Kidney tubule cell (primary cell): ENCODE results near the gene CNTN4.
A peak's percentile ranks its signal among the peaks of the same experiment; 100 is the strongest.
"Not testable (repeated sequence)": the region's sequence is repeated elsewhere in the genome, so short reads cannot be mapped to it uniquely, and the experiment has no call there.

Experiments
- DNase-seq: peaks from one replicate; pipeline ENCODE4 v3.0.0-alpha.2; 2018; ENCODE audit warnings: low spot score

The CNTN4 gene

GRCh38 chr3:2908693-2909351 lies 810.2 kb downstream of the CNTN4 start:
- DNase-seq = no peak

- DNase-seq = no peak
Observed at GRCh38 chr3:2910997-2911396, 812.3 kb downstream of the CNTN4 start.

DNA sequence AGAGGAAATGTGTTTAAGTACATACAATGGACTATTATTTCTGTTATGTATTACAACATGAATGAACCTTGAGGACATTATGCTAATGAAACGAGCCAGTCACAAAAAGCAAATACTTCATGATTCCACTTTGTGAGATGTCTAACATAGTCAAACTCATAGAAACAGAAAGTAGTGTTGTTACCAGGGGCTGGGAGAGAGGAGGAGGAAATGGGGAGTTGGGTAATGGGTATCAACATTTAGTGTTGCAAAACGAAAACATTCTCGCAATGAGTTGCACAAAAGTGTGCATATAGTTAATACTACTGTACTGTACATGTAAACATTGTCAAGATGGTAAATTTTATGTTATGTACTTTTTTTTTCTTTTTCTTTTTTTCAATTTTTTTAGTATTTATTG lies 817.2 kb downstream of the CNTN4 start:
- no peak for DNase-seq

DNA sequence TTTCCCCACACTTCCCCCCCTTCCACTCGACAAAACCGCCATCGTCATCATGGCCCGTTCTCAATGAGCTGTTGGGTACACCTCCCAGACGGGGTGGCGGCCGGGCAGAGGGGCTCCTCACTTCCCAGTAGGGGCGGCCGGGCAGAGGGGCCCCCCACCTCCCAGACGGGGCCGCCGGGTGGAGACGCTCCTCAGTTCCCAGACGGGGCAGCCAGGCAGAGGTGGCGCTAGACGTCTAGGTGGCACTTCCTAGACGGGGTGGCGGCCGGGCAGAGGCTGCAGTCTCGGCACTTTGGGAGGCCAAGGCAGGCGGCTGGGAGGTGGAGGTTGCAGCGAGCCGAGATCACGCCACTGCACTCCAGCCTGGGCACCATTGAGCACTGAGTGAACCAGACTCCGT lies 818.0 kb downstream of the CNTN4 start:
- DNase-seq = not testable (repeated sequence)

- no peak for DNase-seq
Observed at GRCh38 chr3:2920103-2920502, 821.4 kb downstream of the CNTN4 start.

DNA sequence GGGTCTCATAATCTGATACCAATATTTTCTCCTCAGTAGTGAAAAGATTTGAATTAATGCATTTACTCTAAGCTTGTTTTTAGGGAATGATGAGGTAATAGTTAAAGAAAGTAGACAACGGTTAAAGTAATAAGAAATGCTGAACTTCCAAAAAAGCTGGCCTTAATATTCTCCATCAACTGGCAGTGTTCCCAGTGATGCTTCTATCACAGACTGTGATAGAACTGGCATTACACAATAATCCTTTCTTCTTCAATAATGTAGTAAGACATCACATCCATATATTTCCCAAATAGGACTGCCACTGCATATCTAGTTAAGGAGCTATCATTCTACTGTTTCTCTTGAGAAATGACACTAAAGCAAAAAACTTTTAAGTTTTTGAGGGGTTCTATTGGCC lies 822.8 kb downstream of the CNTN4 start:
- no peak for DNase-seq

GRCh38 chr3:2921903-2922302 lies 823.2 kb downstream of the CNTN4 start:
- DNase-seq = peak; percentile 41

GRCh38 chr3:2923390-2923789 lies 824.7 kb downstream of the CNTN4 start:
- DNase-seq = no peak

DNA sequence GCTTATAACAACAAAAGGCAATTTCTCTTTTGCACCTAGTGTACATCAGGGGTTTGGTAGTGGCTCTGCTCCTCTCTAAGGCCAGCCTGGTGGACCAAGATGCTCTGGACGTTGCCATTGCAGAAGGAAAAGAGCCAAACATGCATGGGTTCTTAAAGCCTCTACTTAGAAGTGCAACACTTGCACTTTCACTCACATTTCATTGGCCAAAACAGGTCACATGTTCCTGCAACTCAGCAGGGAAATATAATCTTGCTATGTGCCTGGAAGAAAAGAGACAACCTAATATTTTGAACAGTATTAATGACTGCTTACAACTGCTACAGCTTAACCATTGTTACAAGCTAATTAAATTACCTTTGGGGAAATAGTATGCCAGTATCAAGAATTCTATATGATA lies 828.6 kb downstream of the CNTN4 start:
- DNase-seq = no peak

DNA sequence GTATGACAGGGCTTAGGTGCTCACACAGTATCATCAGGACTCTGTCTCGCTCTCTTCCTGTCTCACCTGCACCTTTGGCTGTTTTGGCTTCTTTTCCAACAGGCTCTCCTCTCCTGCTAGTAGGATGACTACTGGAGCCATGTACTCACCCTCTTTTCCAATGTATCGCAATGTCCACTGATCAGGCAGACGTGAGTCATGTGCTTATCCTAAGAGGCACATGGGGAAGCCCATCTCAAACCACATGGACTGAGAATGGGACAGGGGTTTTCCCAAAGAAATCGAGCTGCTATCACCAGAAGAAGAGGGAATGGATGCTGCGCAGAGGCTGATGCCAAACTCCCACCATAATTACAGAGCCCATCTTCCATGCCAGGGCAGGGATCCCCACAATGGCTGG lies 830.9 kb downstream of the CNTN4 start:
- peak; percentile 31 for DNase-seq

GRCh38 chr3:2931265-2931664 lies 832.6 kb downstream of the CNTN4 start:
- no peak for DNase-seq

DNA sequence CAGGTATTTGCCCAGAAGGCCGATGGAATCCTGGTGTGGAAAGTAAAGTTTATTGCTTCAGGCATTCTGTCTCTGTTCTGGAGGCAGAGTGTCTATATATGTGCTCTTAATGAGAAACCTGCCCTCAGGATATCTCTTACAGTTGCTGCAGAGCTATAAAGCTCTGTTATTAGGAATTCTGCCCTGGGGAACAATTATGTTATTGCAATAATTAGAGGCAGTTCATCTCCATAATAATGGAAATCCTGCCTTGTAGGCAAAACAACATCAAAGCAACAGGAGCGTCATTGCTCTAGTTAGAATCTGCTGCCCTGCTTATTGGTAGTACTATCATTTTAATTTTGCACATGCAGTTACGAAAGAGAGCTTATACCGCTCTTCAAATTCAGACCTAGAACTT lies 835.9 kb downstream of the CNTN4 start:
- DNase-seq = no peak

GRCh38 chr3:2937055-2937454 lies 838.4 kb downstream of the CNTN4 start:
- DNase-seq = no peak

DNA sequence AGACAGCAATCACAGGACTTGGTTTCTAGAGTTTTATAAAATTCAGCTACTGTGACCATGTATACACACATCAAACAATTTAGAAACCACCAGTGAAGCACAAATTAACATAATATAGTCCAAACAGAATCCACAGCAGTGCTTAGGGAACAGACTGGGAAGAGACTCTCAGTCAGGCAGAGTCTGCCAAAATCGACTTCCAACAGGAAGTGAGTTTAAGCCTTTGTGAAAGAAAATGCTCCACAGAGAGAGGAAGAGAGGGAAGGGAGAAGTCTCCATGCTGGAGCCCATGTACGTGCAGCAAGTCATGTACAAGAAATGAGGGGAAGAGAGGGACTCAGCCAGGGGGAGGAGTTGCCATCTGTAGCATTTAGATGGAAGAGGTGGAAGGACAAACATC lies 838.9 kb downstream of the CNTN4 start:
- no peak for DNase-seq

GRCh38 chr3:2938711-2939110 lies 840.0 kb downstream of the CNTN4 start:
- no peak for DNase-seq

DNA sequence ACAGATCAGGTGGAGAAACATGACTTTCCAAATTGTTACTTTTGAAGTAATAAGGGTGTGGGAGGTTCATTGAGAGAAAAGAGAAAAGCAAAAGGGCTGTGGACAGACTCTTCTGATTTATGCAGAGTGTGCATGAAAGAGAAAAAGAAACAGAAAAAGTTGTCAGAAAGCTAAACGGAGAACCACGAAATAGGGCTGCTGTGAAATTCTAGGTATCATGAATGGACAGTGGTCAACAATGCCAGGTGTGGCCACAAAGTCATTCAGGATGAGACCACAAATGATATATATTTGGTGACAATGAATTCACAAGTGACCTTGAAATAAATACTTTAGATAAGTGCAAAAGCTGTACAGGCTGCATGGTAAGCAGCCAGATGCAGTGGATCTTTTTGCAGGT lies 841.4 kb downstream of the CNTN4 start:
- DNase-seq = no peak

DNA sequence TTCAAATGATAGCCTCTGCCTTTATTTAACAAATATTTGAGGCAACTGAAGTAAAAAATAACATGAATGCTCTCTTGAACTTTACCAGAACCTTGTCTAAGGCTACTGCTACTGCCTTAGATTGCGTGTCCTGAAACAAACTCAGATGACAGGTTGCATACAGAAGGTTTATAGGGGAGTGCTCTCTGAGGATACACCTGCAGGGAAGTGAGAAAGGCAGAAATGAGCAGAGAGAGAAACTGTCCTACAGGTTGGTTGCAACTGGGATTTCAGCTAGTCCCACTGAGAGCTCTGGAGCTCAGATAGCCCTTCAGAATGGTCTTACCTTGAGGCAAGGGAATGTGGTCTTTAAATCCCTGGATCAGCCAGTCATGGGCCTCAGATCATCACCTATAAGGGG lies 846.0 kb downstream of the CNTN4 start:
- no peak for DNase-seq

DNA sequence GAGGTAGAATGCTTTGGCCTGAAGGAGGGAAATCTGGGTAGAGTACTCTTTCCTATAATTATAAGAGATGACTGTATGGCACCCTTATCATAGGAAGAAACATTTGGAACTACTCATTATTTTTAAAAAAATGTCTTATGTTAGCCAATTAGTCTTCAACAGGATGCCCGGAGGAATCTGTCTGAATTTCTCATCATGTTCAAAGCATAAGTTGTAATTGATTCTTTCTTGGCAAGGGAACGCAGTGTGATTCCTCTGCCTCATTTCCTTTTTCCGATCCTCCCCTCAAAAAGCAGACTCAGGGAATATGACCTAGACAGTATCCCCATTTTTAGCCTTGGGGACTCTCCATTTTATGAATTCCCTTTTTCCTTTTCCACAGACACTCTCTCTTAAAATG lies 846.5 kb downstream of the CNTN4 start:
- DNase-seq = no peak

- no peak for DNase-seq
Observed at GRCh38 chr3:2947536-2947935, 848.9 kb downstream of the CNTN4 start.

DNA sequence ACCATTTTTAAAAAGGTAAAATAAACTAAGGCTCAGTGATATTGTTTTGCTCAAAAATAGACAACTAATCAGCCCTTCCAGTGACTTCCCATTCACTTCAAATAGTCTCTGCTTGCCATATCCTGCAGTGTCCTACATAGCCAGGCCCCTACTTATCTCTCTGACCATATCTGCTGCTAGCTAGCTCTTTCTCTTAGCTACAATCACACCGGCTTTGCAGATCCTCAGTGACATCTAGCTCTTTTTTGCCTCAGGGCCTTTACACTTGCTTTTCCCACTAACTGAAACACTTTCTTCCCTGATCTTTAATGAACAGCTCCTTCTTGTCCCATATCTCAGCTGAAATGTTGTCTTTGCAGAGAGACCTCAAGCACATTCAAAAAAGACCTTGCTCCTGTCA lies 850.2 kb downstream of the CNTN4 start:
- no peak for DNase-seq

DNA sequence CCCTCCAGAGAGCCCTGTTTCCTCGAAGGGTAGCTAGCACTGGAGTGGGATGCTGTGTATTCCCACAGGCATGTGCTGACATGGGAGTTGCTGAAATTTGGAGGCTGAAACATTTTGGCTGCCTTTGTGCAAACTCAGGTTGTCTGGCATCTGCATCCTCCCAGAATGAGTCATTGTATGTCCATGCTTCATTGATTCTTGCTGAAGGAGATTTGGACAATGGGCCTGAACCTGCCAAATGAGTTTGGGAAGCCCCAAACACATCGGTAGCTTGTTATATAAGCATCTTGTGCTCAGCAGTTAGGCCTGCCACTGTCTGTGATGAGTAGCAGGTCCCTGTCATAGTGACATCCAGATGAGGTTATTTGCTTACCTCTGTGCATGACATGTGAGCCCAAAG lies 851.5 kb downstream of the CNTN4 start:
- DNase-seq = peak; percentile 55

DNA sequence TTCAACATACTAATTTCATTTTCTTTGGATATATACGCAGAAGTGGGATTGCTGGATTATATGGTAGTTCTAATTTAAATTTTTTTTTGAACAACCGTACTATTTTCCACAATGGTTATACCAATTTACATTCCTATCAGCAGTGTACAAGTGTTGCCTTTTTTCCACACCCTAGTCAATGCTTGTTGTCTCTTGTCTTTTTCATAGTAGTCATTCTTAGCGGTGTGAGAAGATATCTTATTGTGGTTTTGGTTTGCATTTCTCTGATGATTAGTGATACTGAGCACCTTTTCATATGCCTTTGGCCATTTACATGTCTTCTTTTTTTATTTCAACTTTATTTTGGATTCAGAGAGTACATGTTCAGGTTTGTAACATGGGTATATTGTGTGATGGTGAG lies 858.4 kb downstream of the CNTN4 start:
- DNase-seq = no peak

- DNase-seq = peak; percentile 23
Observed at GRCh38 chr3:2958551-2958950, 859.9 kb downstream of the CNTN4 start.

- DNase-seq = no peak
Observed at GRCh38 chr3:2961576-2961975, 862.9 kb downstream of the CNTN4 start.

- DNase-seq = no peak
Observed at GRCh38 chr3:2967871-2968270, 869.2 kb downstream of the CNTN4 start.
